DND-41 (cell line): ENCODE measurements around the gene EFHD2.

Experiments used
- ATAC-seq: fragments of 200-7000 bp; cut with Tn5 transposase; 3 replicates; pipeline ENCODE4 v1.9.1; 2021; ENCODE audit warnings: low read depth; ENCODE audit not compliant: insufficient read depth
- DNase-seq: peaks from one replicate; pipeline ENCODE4 v3.0.0-alpha.2; 2020
- H2AFZ ChIP-seq: 2 replicates; pipeline ENCODE4 v1.6.0; 2012; ENCODE audit warnings: low read depth, low read length
- H3K27ac ChIP-seq: 2 replicates; pipeline ENCODE4 v1.5.1; 2012; ENCODE audit warnings: low read length, inconsistent platforms
- H3K27me3 ChIP-seq: fragments of 200-600 bp; sonication (generic); 2 replicates; pipeline ENCODE4 v1.6.0; 2012; ENCODE audit warnings: low read length, mild to moderate bottlenecking, inconsistent platforms; ENCODE audit not compliant: insufficient read depth, poor library complexity
- H3K36me3 ChIP-seq: 2 replicates; pipeline ENCODE4 v1.5.1; 2012; ENCODE audit warnings: low read length, inconsistent platforms; ENCODE audit not compliant: insufficient read depth
- H3K4me1 ChIP-seq: 2 replicates; pipeline ENCODE4 v1.5.1; 2012; ENCODE audit warnings: mild to moderate bottlenecking, low read length; ENCODE audit not compliant: insufficient read depth
- H3K4me2 ChIP-seq: 2 replicates; pipeline ENCODE4 v1.6.0; 2012; ENCODE audit warnings: mild to moderate bottlenecking, moderate library complexity, low read length, inconsistent platforms; ENCODE audit not compliant: insufficient read depth
- H3K4me3 ChIP-seq, 2 experiments: fragments of 200-600 bp in 1 of 2; shearing (Covaris generic) in 1 of 2; 2 replicates each; pipeline ENCODE4 v1.5.1; 2012 to 2016; ENCODE audit warnings: inconsistent platforms in 2 of 2, low read length in 2 of 2, mild to moderate bottlenecking in 2 of 2, low read depth in 1 of 2, moderate library complexity in 1 of 2
- H3K79me2 ChIP-seq: 2 replicates; pipeline ENCODE4 v1.6.0; 2012; ENCODE audit warnings: low read length, inconsistent platforms; ENCODE audit not compliant: insufficient read depth
- H3K9ac ChIP-seq: 2 replicates; pipeline ENCODE4 v1.6.0; 2012; ENCODE audit warnings: low read depth, mild to moderate bottlenecking, inconsistent platforms, low read length, moderate library complexity
- H3K9me3 ChIP-seq: 2 replicates; pipeline ENCODE4 v1.5.1; 2012; ENCODE audit warnings: low read length, moderate library complexity, mild to moderate bottlenecking, inconsistent platforms; ENCODE audit not compliant: insufficient read depth, severe bottlenecking
- H4K20me1 ChIP-seq: 2 replicates; pipeline ENCODE4 v1.6.0; 2012; ENCODE audit warnings: low read length; ENCODE audit not compliant: insufficient read depth
- CTCF ChIP-seq: IDR thresholded peaks from 2 replicates; pipeline ENCODE4 v1.5.1; 2012; ENCODE audit warnings: borderline replicate concordance, low read length, moderate library complexity, mild to moderate bottlenecking; ENCODE audit not compliant: poor library complexity, severe bottlenecking; ENCODE audit errors: extremely low read depth
- EZH2 ChIP-seq: IDR thresholded peaks from 3 replicates; pipeline ENCODE4 v1.6.1; 2012; ENCODE audit warnings: borderline replicate concordance, low read depth, mild to moderate bottlenecking, moderate library complexity, low read length, inconsistent platforms; ENCODE audit not compliant: severe bottlenecking

The EFHD2 gene

GRCh38 chr1:15440357-15440756 is 30.7 kb downstream of the EFHD2 start:
- Histone ChIP-seq H3K4me3 (no peak overlapping the region), H3K4me1 (no peaks in the 10 kb centered on the region), H3K79me2 (no peaks in the 10 kb centered on the region), H3K4me2 (no peak overlapping the region), H3K27ac (no peak overlapping the region), H3K9ac (no peak overlapping the region), H2AFZ (no peak overlapping the region), H4K20me1 (0 out of 2 replicates have a peak, but pooled peaks cover 4% of the 10 kb centered on the region), H3K27me3 (no peaks in the 10 kb centered on the region), H3K9me3 (no peaks in the 10 kb centered on the region), H3K36me3 (no peaks in the 10 kb centered on the region)
- no peak for ATAC-seq
- no peak for DNase-seq
- no peak for TF ChIP-seq EZH2
- TF ChIP-seq CTCF, result no peak

DNA sequence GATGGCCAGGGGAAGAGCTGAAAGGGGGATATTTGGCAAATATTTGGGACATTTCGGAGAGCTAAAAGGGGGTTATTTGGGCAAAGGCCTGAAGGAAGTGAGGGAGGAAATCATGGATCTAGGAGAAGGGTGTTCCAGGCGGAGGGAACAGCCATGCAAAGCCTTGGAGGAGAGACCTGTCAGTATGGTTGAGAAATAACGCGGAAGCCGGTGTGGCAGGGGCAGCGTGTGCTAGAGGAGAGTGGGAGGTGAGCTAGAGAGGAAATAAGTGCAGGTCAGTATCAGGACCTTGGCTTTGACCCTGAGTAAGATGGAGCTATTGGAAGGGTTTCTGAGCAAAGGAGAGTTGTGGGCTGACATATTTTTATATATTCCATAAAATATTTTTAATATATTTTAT is 31.6 kb downstream of the EFHD2 start:
- no peaks in the 10 kb centered on the region for H3K9me3 ChIP-seq
- H3K27ac ChIP-seq, result no peak overlapping the region
- H3K4me1 ChIP-seq, result no peaks in the 10 kb centered on the region
- no peak overlapping the region for H3K4me2 ChIP-seq
- H3K27me3 ChIP-seq, result no peaks in the 10 kb centered on the region
- ATAC-seq (no peak), DNase-seq (no peak)
- H3K36me3 ChIP-seq, result no peaks in the 10 kb centered on the region
- H3K4me3 ChIP-seq, result no peak overlapping the region
- no peak overlapping the region for H2AFZ ChIP-seq
- H4K20me1 ChIP-seq, result 0 out of 2 replicates have a peak, but pooled peaks cover 4% of the 10 kb centered on the region
- TF ChIP-seq CTCF, result no peak
- no peak for TF ChIP-seq EZH2
- no peak overlapping the region for H3K9ac ChIP-seq
- no peaks in the 10 kb centered on the region for H3K79me2 ChIP-seq

GRCh38 chr1:15442119-15442518 is 32.4 kb downstream of the EFHD2 start:
- DNase-seq, result no peak
- no peak overlapping the region for H3K27ac ChIP-seq
- H4K20me1 ChIP-seq, result 0 out of 2 replicates have a peak, but pooled peaks cover 4% of the 10 kb centered on the region
- no peak overlapping the region for H3K4me2 ChIP-seq
- no peaks in the 10 kb centered on the region for H3K9me3 ChIP-seq
- H3K79me2 ChIP-seq, result no peaks in the 10 kb centered on the region
- H3K4me1 ChIP-seq, result no peaks in the 10 kb centered on the region
- H2AFZ ChIP-seq, result no peak overlapping the region
- TF ChIP-seq EZH2, result no peak
- no peak for TF ChIP-seq CTCF
- no peak overlapping the region for H3K4me3 ChIP-seq
- H3K27me3 ChIP-seq, result no peaks in the 10 kb centered on the region
- no peak for ATAC-seq
- H3K9ac ChIP-seq, result no peak overlapping the region
- H3K36me3 ChIP-seq, result no peaks in the 10 kb centered on the region

DNA sequence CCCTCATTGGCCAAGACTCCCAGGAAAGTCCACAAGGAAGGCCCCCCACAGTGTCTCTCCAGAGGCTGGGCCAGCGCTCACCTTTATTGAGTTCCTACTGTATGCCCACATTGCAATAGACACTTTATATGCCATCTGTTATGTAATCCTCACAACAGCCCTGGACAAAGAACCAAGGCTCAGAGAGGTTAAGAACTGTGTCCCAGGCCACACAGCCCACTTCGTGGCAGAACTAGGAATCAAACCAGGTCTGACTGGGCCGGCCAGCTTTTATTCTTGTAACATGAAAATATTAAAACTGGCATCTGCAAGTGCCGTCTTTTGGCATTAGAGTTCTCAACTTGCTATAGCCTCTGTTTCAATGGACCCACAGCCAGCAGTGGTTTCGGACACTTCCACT is 33.1 kb downstream of the EFHD2 start:
- H3K4me2 ChIP-seq, result no peak overlapping the region
- ATAC-seq, result no peak
- H2AFZ ChIP-seq, result no peak overlapping the region
- H3K27me3 ChIP-seq, result no peaks in the 10 kb centered on the region
- no peak for DNase-seq
- no peaks in the 10 kb centered on the region for H3K79me2 ChIP-seq
- H3K9ac ChIP-seq, result no peak overlapping the region
- no peaks in the 10 kb centered on the region for H3K4me1 ChIP-seq
- no peaks in the 10 kb centered on the region for H3K36me3 ChIP-seq
- H3K9me3 ChIP-seq, result no peaks in the 10 kb centered on the region
- TF ChIP-seq CTCF, result no peak
- no peak overlapping the region for H3K4me3 ChIP-seq
- H3K27ac ChIP-seq, result no peak overlapping the region
- 0 out of 2 replicates have a peak, but pooled peaks cover 4% of the 10 kb centered on the region for H4K20me1 ChIP-seq
